KOPT-K1 (cell line): ENCODE measurements around the gene RND1.

Source experiments
- H3K27ac ChIP-seq: fragments of 200-600 bp; sonication (generic); 2 replicates; pipeline ENCODE4 v1.5.1; 2016; ENCODE audit warnings: antibody characterized with exemption, mild to moderate bottlenecking, low read depth, low read length; ENCODE audit not compliant: poor library complexity, severe bottlenecking
- H3K36me3 ChIP-seq: fragments of 200-600 bp; sonication (generic); 2 replicates; pipeline ENCODE4 v1.5.1; 2017; ENCODE audit warnings: antibody characterized with exemption, mild to moderate bottlenecking, low read length, moderate library complexity; ENCODE audit not compliant: insufficient read depth
- H3K9me3 ChIP-seq: fragments of 200-600 bp; sonication (generic); 2 replicates; pipeline ENCODE4 v1.5.1; 2017; ENCODE audit warnings: antibody characterized with exemption, low read length, mild to moderate bottlenecking; ENCODE audit not compliant: insufficient read depth, poor library complexity, severe bottlenecking

Gene RND1

DNA sequence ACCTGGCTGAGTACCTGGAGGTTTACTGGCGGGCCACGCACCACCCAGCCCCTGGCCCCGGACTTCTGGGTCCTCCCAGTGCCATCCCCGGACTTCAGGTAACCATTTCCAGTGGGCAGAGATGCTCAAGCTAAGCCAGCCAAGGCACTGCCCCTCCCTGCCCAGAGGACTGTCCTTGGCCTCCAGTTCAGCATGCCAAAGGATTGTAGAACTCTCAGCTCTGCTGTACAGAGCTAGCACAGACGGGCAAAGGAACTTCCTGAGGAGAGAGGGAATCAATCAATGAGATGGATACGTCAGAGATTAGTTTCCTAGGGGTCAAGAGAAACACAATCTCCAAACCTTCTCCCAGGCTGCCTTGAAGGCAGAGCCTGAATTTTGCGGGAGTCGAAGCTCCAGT is 38.6 kb downstream of the RND1 start:
- H3K27ac ChIP-seq: no peak overlapping the region
- no peaks in the 10 kb centered on the region for H3K9me3 ChIP-seq
- peaks cover 80% of the 10 kb centered on the region for H3K36me3 ChIP-seq

DNA sequence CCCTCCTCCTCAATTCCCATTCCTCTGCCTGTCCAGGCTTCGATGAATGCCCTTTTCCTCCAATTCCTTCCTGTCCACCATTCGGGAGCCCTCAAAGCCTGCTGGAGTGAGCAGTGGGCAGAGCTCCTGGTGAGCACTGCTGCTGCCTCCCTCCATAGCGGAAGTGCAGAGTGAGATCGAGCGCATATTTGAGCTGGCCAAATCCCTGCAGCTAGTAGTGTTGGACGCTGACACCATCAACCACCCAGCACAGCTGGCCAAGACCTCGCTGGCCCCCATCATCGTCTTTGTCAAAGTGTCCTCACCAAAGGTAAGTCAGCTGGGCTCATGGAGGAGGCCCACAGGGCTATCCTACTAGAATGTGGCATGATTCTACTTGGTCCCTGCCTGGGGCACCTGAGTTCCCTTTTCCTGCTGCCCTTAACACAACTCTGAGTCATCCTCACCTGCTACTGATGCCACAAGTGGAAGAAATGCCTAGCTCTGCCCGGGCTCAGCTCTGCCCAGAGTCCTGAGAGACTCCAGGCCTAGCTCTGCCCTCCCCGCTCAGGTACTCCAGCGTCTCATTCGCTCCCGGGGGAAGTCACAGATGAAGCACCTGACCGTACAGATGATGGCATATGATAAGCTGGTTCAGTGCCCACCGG is 39.3 kb downstream of the RND1 start:
- peaks cover 73% of the 10 kb centered on the region for H3K36me3 ChIP-seq
- H3K9me3 ChIP-seq: no peaks in the 10 kb centered on the region
- H3K27ac ChIP-seq: no peak overlapping the region

DNA sequence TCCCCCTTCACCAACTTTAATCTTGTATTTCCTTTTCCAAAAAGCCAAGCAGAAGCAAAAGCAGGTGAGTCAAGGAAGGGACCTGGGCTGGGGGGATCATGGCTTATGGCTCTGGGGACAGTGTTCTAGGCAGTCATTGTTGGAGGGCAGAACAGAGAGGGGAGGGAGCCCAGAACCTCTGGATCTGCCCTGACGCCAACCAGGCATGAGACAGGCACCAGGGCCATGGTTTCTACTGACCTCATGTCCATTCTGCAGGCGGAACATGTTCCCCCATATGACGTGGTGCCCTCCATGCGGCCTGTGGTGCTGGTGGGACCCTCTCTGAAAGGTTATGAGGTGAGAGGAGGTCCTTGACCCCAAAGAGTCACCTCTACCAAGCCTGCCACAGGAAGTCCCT is 40.8 kb downstream of the RND1 start:
- Histone ChIP-seq H3K36me3 (peaks cover 59% of the 10 kb centered on the region), H3K9me3 (no peaks in the 10 kb centered on the region), H3K27ac (no peak overlapping the region)

GRCh38 chr12:48824112-48824511 is 41.6 kb downstream of the RND1 start:
- H3K36me3 ChIP-seq: peaks cover 51% of the 10 kb centered on the region
- H3K27ac ChIP-seq: no peak overlapping the region
- H3K9me3 ChIP-seq: no peaks in the 10 kb centered on the region

- Histone ChIP-seq H3K27ac (no peak overlapping the region), H3K9me3 (no peaks in the 10 kb centered on the region), H3K36me3 (peaks cover 42% of the 10 kb centered on the region)
These were observed 42.4 kb downstream of the RND1 start for GRCh38 chr12:48823281-48823680.

GRCh38 chr12:48822711-48823110 is 43.0 kb downstream of the RND1 start:
- Histone ChIP-seq H3K27ac (no peak overlapping the region), H3K9me3 (no peaks in the 10 kb centered on the region), H3K36me3 (peaks cover 37% of the 10 kb centered on the region)

DNA sequence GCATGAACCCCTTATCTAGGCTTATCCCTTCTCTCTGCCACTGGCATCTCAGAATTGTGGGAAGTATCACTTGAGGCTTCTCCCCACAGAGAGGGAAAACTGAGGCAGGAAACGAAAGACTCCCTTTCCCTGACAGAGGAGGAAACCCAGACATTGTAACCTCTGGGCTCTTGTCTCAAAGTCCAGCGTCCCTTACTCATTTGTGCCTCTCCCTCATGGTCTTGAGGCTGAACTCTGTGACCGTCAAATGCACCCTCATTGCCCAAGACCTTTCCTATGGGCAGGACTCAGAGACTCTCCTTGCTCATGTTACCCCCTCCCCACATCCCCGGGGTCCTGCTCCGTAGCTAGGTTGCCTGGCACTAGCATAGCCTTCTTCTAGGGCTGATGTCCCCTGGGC is 43.5 kb downstream of the RND1 start:
- Histone ChIP-seq H3K36me3 (peaks cover 31% of the 10 kb centered on the region; the same call in 1 of the 2 replicates), H3K27ac (no peak overlapping the region), H3K9me3 (no peaks in the 10 kb centered on the region)

DNA sequence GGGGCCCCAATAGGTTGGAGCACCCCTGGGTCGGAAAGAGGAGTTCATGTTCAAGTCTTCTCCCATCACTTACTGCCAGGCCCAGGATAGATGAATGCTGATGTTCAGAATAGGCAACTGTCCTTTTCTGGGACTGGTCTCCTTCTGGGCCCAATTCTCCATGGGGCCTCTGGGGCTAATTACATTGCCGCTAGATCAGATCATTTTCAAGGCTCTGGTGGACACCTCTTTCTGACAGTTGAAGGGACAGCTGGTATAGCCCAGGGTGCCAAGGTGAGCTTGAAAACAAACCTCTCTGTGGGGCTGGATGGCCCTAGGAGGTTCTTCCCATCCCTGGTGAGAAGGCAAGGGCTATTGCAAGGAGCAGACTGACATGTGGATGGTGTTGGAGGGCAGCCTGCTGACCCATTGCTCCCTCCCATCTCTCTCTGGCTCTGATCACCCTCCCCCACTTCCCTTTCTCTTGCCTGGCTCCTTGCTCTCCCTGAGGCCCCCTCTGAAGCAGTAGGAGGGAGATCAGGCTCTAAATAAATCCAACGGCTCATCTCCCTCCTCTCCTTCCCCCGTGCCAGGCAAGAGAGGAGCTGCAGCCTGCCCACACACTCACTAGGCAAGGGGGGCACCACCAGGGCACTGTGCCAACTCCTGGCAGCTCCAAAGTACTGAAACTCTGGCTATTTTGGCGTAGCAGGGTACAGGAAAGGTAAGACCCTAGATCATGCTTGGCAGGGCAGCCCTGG is 45.5 kb downstream of the RND1 start:
- peaks cover 11% of the 10 kb centered on the region; the same call in 1 of the 2 replicates for H3K36me3 ChIP-seq
- H3K27ac ChIP-seq: no peak overlapping the region
- H3K9me3 ChIP-seq: no peaks in the 10 kb centered on the region

GRCh38 chr12:48818831-48819590 is 46.7 kb downstream of the RND1 start:
- H3K9me3 ChIP-seq: no peaks in the 10 kb centered on the region
- H3K27ac ChIP-seq: peak overlapping the region; percentile 60
- H3K36me3 ChIP-seq: peaks cover 5% of the 10 kb centered on the region; the same call in 1 of the 2 replicates

GRCh38 chr12:48817873-48818830 is 47.5 kb downstream of the RND1 start, which contains the start of gene CACNB3:
TSS of gene CACNB3 (plus strand) at chr12:48818496. CDS start at chr12:48818930, 434 bp downstream.
- Histone ChIP-seq H3K9me3 (no peaks in the 10 kb centered on the region), H3K27ac (peak within 1 kb of the TSS; percentile 60), H3K36me3 (no peaks in the 10 kb centered on the region)

- Histone ChIP-seq H3K36me3 (no peaks in the 10 kb centered on the region), H3K27ac (peak overlapping the region; percentile 62), H3K9me3 (no peaks in the 10 kb centered on the region)
These were observed 49.4 kb downstream of the RND1 start for GRCh38 chr12:48816143-48816854.

DNA sequence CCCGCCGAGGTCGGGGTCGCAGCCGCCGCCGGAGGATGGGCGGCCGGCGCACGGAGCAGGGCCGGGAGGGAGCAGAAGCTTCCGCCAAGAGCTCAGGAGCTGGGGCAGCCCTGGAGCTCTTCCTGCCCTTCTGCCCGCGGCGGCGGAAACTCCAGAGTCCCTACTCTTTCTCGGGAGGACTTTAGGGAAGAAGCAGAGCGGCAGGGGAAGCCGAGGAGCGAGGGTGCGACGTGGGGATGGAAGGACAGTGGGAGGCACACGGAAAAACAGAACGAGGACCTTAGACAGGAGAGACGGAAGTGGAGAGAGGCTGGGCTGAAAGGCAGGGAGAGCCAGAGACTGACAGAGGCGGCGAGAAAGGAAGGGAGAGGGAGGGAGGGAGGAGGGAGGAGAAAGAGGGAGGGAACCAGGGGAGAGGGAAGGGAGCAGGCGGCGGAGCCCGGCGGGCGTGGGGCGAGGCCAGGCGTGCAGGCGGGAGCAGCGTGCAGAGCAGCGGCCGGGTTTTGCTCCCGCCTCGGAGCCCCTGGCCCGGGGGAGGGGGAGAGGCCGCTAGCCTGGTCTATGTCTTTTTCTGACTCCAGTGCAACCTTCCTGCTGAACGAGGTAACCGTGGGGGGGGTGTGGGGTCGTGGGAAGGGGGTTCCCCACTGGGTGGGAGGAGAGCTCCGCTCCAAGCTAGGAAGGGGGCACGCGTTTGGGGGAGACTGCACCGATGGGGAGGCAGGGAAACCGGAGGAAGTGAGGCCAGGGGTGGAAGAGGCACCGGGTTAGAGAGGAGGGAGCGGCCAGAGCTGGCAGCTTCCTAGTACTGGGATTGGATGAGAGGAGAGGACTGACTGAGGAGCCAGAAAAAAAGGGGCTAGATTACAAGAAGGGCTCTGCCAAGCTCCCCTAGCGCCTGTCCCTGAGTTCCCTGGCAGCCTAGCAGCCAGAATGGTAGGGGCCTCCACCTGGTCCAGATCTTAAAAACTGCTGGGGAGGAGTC is 50.3 kb downstream of the RND1 start:
- Histone ChIP-seq H3K9me3 (no peaks in the 10 kb centered on the region), H3K27ac (peak overlapping the region; percentile 62), H3K36me3 (no peaks in the 10 kb centered on the region)
